ENCODE results near the gene DDX60. TPM values are rescaled to one million over a fixed set of nuclear protein-coding genes. Genes with fewer than 3 reads are reported as not detected.

DDX60 gene, protein sequence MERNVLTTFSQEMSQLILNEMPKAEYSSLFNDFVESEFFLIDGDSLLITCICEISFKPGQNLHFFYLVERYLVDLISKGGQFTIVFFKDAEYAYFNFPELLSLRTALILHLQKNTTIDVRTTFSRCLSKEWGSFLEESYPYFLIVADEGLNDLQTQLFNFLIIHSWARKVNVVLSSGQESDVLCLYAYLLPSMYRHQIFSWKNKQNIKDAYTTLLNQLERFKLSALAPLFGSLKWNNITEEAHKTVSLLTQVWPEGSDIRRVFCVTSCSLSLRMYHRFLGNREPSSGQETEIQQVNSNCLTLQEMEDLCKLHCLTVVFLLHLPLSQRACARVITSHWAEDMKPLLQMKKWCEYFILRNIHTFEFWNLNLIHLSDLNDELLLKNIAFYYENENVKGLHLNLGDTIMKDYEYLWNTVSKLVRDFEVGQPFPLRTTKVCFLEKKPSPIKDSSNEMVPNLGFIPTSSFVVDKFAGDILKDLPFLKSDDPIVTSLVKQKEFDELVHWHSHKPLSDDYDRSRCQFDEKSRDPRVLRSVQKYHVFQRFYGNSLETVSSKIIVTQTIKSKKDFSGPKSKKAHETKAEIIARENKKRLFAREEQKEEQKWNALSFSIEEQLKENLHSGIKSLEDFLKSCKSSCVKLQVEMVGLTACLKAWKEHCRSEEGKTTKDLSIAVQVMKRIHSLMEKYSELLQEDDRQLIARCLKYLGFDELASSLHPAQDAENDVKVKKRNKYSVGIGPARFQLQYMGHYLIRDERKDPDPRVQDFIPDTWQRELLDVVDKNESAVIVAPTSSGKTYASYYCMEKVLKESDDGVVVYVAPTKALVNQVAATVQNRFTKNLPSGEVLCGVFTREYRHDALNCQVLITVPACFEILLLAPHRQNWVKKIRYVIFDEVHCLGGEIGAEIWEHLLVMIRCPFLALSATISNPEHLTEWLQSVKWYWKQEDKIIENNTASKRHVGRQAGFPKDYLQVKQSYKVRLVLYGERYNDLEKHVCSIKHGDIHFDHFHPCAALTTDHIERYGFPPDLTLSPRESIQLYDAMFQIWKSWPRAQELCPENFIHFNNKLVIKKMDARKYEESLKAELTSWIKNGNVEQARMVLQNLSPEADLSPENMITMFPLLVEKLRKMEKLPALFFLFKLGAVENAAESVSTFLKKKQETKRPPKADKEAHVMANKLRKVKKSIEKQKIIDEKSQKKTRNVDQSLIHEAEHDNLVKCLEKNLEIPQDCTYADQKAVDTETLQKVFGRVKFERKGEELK (N-terminal part only)
- total RNA-seq: 4.9 and 14.0 TPM in 2 replicates

DNA sequence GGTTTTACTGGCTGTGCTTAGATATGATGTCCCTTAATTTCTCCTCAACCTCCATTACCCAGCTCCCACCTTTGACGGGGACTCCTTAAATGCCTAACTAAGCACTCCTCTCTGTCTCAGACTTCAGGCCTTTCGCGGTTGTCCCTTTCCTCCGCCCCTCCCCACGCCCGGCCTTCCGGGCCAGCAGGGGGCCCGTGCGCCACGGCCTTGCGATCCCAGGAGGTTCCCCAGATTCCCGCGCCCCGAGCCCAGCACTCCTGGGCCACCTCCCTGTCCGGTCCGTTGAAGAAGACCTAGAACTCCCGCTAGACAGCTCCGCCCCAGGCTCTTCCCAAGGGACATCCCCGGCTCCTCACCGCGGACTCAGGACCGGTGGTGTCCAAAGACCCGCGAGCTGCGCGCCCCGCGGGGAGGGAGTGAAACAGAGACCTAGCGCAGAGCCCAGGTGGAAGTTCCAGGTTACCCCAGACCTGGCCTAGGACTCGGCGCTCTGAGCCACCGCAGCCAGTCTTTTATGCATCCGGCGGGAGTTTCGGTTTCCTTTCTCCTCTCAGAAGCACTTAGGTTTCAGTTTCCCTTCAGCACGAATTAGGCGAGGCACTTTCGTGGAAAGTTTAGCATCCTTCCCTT, at the start of gene DDX60:
TSS of gene DDX60 (minus strand) at position 487 of the 630 bp plus-strand sequence. CDS start 7,493 bp downstream, outside the sequence.

Other genes with a start within 250 kb of the DDX60 start
- gene ANXA10, start 226.2 kb downstream of the DDX60 start, total RNA-seq: 0.24 and 0.43 TPM in 2 replicates
- 4.7 and 17.6 TPM in 2 replicates for gene DDX60L, start 161.7 kb upstream of the DDX60 start, total RNA-seq
- gene PALLD, start 178.3 kb upstream of the DDX60 start, total RNA-seq: 88.5 and 251 TPM in 2 replicates

Data from tracheal epithelial cell (primary cell).